HepG2 (cell line): ENCODE data around the gene CCDC14.
"Not testable (repeated sequence)": the region's sequence is repeated elsewhere in the genome, so short reads cannot be mapped to it uniquely, and the experiment has no call there.

Source experiments
- ATF3 ChIP-seq: sonication (generic); formaldehyde crosslinking; IDR thresholded peaks from 2 replicates; pipeline ENCODE4 v1.4.0; 2020; ENCODE audit warnings: missing genetic modification reagents
- BORCS8-MEF2B ChIP-seq: sonication (generic); formaldehyde crosslinking; IDR thresholded peaks from 2 replicates; pipeline ENCODE4 v1.8.0; 2022; ENCODE audit warnings: mild to moderate bottlenecking, missing genetic modification reagents
- HOXA9 ChIP-seq: sonication (generic); formaldehyde crosslinking; IDR thresholded peaks from 2 replicates; pipeline ENCODE4 v1.8.1; 2022; ENCODE audit warnings: missing genetic modification reagents, mild to moderate bottlenecking, moderate library complexity, borderline replicate concordance
- KLF16 ChIP-seq, 2 experiments: sonication (generic) in 1 of 2; formaldehyde crosslinking in 1 of 2; IDR thresholded peaks; 2 replicates each; pipeline versions ENCODE4 v1.6.1 to v1.8.0; 2016 to 2023; ENCODE audit warnings: missing genetic modification reagents in 2 of 2, missing compliant biosample characterization in 1 of 2
- LBX2 ChIP-seq: sonication (generic); formaldehyde crosslinking; IDR thresholded peaks from 2 replicates; pipeline ENCODE4 v1.5.0; 2020; ENCODE audit warnings: missing genetic modification reagents, mild to moderate bottlenecking, borderline replicate concordance
- MEIS2 ChIP-seq: sonication (generic); formaldehyde crosslinking; IDR thresholded peaks from 2 replicates; pipeline ENCODE4 v1.9.0; 2021; ENCODE audit warnings: mild to moderate bottlenecking, missing genetic modification reagents
- POLR2AphosphoS2 ChIP-seq: IDR thresholded peaks from 2 replicates; pipeline ENCODE4 v1.6.1; 2011; ENCODE audit warnings: low read depth, low read length, improper control_type of control experiment
- REST ChIP-seq, 2 experiments: IDR thresholded peaks; 2 replicates each; pipeline ENCODE4 v1.6.1; 2011 to 2012; ENCODE audit warnings: low read length in 2 of 2, borderline replicate concordance in 1 of 2, low read depth in 1 of 2, mild to moderate bottlenecking in 1 of 2, moderate library complexity in 1 of 2
- ZNF232 ChIP-seq: sonication (generic); formaldehyde crosslinking; IDR thresholded peaks from 2 replicates; pipeline ENCODE4 v1.4.0; 2020; ENCODE audit warnings: missing genetic modification reagents, borderline replicate concordance
- ZNF407 ChIP-seq: sonication (generic); formaldehyde crosslinking; IDR thresholded peaks from one replicate; pipeline ENCODE4 v1.5.1; 2020; ENCODE audit warnings: mild to moderate bottlenecking, missing genetic modification reagents; ENCODE audit errors: not compliant biosample characterization

GRCh38 chr3:124001366-124001765, 40.3 kb upstream of the CCDC14 start:
- TF ChIP-seq ZNF232 (CRISPR knock-in tag); ZNF407 (CRISPR knock-in tag); HOXA9 (CRISPR knock-in tag); MEIS2 (CRISPR knock-in tag); REST (IDR thresholded peaks at IDR 0.05; ENCODE audit: borderline replicate concordance in 1 of 2, low read depth in 1 of 2, low read length in 2 of 2); BORCS8-MEF2B (CRISPR knock-in tag); KLF16 (CRISPR knock-in tag; IDR thresholded peaks at IDR 0.05); ATF3 (CRISPR knock-in tag); LBX2 (CRISPR knock-in tag); POLR2AphosphoS2: not testable (repeated sequence)
